NCI-H187 treated with DMSO at 0.1 percent for 48 hours (cell line): ENCODE results near the gene DDX41.
"Not testable (repeated sequence)": the region's sequence is repeated elsewhere in the genome, so short reads cannot be mapped to it uniquely, and the experiment has no call there.

Experiments used
- DNase-seq: peaks from one replicate; lab custom pipeline; 2025; lab: John Stamatoyannopoulos, UW

The DDX41 gene

DNA sequence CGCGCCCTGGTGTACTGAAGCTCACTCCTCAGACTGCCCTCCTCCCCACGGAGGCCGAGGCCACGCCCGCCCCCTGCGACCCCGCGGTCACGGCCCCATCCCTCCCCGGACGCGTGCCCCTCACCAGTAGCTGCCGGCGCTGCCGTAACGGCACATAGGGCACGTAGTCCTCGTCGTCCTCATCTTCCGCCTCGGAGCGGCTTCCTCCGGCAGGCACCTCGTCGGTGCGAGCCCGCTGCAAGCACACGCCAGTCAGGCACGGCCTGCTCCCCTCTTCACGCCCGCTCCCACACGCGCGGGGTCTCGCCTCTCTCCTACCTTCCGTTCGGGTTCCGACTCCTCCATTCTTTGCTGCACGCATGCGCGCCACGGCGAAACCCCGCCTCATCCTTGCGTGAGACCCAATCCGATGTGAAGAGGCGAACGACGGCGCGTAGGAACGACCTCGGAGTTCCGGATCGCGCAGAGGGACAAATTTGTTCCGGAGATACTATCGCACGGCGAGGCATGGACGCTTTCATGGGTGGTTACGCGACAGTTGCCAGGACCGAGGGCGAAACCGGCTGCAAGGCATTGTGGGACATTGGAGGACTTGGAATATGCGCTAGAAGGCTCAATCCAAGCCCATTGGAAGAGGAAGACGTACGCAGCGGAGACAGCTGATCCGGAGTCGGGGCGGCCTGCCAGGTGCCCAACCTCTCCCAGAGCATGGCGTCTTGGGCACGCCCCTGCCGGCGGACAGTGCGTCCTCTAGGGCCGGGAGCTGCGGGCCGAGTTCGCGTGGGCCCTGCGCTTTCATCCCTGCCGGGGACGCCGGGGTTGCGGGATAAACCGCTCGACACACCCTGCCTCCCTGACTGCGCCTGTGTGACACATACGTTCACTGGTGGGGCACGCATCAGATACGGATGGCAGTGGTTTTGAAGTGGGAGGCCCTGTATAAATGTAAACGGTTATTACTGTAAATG, at the start of gene DDX41:
TSS of gene DDX41 (minus strand) at position 361 of the 968 bp plus-strand sequence. CDS start at position 345, 16 bp downstream.
- DNase-seq: peak; percentile 82

DNA sequence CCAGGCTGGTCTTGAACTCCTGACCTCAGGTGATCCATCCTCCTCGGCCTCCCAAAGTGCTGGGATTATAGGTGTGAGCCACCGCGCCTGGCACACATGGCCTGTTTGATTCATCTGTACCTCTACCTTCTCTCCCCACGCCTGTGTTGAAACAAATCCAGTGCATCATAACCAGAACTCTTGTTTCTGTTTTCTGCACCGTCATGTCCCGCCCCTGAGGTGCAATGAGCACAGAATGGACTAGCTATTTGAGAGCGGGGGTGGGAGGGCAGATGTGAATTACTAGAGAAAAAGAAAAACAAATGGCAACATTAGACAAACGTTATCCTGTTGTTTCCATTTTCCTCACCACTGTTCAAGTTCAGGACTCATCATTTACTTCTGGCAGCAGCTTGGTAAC, 48.3 kb upstream of the DDX41 start:
- DNase-seq: no peak

DNA sequence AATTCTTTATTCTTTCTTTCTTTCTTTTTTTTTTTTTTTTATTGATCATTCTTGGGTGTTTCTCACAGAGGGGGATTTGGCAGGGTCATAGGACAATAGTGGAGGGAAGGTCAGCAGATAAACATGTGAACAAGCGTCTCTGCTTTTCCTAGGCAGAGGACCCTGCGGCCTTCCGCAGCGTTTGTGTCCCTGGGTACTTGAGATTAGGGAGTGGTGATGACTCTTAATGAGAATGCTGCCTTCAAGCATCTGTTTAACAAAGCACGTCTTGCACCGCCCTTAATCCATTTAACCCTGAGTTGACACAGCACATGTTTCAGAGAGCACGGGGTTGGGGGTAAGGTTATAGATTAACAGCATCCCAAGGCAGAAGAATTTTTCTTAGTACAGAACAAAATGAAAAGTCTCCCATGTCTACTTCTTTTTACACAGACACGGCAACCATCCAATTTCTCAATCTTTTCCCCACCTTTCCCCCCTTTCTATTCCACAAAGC, 42.7 kb upstream of the DDX41 start:
- DNase-seq: not testable (repeated sequence)

DNA sequence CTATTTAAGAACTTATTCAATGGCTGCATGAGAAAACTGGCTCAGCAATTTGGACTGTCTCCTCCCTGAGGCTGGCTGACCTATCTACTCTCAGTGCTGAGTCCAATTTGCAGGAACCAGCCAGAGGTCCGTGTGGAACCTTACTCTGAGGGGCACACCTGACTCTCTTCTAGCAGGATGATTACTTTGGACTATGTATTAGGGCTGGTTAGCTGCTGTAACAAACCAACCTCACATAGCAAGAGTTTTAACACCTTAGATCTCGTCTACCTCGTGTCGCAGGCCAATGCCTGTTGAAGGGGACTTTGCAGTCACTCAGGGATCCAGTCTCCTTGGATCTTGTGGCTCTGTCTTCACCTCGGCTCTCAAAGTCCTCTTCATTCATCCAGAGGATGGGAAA, 41.0 kb upstream of the DDX41 start:
- no peak for DNase-seq

DNA sequence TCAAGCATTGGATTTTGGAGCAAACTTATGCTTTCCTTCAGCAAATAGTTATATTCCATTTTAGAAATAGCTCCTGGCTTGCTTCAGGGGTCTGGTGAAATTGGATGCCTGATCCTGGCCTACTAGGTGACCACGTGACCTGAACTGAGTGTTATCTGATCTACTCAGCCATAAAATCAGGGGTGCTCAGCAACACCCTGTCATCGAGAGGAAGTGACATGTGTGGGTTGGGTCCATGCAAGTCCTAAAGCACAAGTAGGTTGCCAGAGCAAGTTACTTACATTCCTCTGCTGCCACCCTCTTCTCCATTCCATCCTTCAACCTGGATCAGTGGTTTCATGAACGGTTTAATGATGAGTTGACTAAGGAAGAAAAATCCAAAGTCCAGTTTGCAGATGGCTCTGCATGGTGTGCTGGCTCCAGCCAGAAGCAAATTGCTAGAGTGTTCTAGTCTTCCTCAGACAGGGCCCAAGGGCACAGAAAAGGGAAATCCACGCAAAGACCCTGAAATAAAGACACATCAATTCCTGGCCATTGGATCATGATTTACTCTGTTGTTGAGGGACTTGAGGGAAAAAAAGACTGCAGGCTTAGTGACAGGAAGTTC, 40.4 kb upstream of the DDX41 start:
- no peak for DNase-seq

DNA sequence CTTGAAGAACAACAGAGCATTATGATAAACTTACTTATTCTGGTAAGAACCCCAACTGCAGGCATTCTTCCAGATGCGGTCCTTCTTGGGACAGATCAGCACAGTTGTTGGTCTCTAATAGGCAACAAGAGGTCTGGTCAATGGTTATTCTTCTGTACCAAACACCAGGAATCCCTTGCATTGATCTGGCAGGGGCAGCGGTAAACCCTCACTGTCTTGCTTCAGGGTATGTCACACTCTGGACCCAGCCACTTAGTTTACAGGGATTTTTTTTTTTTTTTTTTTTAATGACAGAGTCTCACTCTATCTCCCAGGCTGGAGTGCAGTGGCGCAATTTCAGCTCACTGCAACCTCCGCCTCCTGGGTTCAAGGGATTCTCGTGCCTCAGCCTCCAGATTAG, 38.9 kb upstream of the DDX41 start:
- DNase-seq: no peak

DNA sequence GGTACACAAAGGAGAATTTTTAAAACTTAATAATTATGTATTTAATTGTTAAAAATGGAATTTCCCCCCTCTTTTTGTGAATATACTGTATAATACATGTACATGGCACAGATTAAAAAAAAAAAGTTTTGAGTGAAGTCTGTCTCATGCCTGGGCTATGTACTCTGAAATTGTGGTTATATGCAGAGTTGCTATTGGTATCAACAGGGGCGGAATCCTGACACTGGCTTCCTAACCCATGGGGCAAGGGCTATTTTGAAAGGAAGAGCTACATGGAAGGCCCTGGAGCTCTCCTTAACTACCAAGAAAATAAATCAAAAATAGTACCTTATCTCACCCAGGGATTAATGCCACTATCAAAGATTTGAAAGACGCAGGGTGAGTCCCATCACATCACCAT, 38.5 kb upstream of the DDX41 start:
- no peak for DNase-seq

DNA sequence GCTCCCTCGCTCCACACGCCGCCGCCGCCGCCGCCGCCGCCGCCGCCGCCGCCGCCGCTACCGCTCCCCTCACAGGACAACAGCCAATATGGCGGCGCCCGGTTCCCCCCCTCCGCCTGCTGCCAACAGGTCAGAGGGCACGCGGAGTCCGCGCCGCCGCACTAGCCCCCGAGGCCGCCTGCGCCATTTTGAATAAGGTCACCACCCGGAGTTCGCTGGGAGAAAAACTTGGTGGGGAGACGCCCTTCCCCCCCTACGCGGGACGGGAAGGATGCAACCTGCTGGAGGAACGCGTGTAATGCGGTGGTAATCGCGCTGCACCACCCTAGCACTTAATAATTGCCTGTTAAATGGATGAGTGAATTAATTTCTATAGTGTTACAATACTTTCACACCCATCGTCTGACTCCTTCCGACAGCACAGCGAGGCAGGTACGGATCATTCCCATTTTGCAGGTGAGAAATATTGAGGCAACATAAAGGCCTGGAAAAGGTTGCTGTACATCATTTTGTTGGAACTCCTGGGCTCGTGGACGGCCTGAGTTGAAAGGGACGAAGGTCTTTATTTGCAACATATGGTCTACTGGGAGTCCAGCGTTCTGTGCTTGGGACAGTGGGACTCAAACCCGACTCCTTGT, 37.8 kb upstream of the DDX41 start, which contains the start of gene FAM193B:
TSS of gene FAM193B (minus strand) at position 90 of the 638 bp plus-strand sequence. CDS start 105 bp downstream, outside the sequence.
- DNase-seq: peak; percentile 8

DNA sequence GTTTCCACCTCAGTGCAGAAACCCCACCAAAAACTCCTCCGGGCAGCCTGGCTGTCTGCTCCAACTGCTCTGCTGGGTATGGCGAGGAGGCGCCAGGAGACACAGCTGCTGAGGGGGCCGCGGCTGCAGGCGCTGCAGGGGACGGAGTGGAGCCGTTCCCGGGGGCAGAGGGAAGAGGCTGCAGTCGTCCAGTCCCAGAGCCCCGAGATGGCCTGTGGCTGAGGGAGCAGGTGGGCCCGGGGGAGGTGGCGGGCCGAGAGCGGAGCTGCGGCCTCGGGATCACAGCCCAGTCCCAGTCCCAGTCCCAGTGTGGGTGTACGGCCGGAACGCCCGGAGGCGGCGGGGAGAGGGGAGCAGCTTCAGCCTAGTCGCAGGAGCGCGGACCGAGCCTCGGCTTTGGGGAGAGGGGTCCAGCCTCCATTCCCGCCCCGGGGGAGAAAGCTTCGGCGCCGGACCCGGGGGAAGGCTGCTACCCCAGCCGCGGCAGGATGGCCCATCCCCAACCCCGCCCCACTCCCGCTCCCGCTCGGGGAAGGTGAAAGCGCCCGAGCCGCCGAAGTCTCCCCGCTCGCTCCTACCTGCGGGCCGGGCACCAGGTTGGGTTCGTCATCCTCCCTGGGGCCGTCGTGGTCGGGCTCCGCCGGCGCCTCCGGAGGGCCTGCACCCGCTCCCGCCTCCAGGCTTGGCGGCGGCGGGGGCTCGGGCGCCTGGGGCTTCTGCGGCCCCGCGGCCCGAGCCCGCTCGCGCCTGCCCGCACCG, 37.1 kb upstream of the DDX41 start:
- no peak for DNase-seq

DNA sequence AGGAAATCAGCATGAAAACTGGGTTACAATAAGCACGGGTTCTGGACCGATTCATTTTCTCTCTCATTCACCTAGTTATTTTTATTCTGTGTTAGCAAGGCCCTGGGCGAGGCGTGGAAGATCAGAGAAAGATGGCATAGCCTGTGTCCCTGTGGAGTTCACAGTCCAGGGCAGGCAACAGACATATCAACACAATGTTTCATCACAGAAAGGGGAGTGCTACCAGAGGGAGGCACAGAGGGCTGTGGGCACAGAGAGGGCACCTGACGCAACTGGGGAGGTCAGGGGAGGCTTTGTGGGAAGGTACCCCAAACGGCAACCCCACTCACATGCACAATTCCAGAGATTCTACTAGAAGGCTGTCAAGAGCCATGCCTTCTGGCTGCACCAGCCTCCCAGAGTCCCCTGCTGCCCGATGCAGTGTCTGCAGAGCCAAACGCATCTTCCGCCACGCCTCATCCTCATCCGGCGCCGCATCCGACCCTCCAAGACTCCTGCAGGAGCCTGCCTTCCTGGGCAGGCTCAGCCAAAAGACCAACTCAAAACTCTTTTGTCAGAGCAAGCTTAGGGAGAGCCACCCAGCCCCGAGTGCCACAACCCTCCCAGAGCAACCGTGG, 36.2 kb upstream of the DDX41 start:
- DNase-seq: no peak

DNA sequence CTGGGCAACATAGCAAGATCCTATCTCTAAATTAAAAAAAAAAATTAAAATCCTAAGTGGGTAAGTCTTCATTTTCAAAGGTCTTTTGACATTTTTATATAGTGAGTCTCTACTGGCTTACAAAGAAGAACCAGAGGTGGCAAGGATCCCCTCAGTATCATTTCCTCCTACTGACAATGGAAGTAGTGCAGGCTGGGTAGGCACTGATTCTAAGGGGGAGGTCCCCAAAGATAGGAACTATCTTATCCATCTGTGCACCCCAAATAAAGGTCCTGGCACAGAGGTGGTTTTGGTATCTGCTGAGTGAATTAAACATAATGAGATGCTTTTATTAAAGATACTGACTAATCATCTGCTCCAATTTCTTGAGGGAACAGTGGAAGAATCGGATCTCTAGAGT, 33.4 kb upstream of the DDX41 start:
- DNase-seq: no peak

DNA sequence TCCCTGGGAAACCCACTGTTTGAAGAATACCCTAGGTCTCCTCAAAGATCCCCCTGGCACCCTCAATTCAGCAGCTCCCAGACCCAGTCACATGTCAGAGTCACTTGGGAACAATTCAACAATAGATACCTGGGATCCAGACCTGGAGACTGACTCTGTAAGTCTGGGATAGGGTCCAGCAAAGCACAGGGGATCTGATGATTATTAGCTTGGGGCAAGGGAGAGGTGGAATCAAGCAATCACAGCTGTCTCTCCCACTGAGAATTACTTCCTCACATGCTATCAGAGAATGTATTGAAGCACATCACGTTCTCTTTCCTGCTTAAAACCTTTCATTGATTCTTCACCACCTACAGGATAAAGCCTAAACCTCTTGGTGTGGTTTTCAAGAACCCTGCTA, 31.7 kb upstream of the DDX41 start:
- no peak for DNase-seq

DNA sequence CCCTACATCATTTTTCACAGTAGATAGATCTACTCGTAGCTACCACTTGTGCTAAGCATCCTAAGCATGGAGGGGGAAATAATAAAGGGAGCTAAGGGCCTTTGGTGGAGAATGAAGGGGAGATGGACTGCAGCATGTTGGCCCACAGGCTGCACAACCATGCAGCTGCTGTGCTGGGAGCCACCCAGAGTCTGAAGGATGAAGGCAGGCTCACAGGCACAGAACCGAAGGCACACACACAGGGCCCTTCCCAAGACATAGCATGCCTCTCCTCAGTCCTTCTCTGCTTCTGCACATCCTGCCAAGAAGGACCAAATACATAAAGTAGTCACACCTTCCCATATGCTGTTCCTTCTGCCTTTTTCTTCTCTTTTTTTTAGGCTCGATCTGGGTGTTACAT, 31.0 kb upstream of the DDX41 start:
- DNase-seq: no peak

DNA sequence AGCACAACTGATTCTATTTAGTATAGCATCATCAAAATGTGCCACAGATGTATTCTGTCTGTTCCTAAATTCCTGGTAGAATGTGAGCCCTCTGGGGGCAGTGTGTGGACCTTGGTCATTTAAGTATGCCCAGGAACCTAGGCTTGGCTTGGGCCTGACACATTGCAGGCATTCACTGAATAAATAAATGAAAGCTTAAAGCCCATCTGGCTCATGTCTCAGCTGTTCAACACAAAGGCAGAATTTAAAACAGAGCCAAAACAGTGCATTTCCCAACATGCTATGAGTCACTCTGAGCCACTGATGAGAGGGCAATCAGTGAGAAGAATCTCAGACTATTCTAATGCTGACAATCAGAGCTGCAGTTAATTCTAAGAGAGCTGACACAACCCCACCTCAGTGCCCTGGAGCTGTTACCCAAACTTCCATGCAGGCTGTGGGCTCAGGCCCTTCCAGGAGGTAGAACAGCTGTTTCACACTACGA, 29.5 kb upstream of the DDX41 start:
- DNase-seq: no peak

DNA sequence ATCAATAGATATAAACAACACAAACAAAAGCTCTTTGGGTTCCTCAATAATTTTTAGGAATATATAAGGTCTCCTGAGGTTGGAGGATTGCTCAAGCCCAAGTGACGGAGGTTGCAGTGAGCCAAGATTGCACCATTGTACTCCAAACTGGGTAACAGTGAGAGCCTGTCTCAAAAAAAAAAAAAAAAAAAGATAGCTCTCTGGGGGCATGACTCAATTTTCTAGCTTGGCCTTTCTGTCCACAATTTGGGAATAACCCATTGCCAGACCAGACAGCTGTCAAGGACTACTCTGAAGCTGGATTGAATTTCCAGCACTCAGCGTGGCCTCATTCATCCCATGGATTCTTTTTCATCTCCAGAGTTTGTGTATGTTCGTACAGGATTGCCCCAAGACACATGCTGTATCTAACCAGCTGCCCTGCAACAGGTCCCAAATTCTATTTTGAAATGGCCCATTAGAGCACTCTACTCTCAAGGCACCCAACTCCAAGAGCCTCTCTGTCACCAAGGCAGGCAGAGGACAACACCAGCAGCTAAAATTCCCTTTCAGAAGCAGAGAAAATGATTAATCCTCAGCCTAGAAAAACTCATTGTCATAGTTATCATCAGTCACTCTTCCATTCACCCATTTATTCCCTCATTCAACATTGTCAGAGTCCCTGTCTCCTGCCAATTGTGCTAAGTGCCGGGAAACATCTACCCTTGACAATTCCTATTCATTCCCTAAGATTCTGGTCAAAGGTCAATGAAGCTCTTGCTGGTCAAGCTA, 28.9 kb upstream of the DDX41 start:
- no peak for DNase-seq

DNA sequence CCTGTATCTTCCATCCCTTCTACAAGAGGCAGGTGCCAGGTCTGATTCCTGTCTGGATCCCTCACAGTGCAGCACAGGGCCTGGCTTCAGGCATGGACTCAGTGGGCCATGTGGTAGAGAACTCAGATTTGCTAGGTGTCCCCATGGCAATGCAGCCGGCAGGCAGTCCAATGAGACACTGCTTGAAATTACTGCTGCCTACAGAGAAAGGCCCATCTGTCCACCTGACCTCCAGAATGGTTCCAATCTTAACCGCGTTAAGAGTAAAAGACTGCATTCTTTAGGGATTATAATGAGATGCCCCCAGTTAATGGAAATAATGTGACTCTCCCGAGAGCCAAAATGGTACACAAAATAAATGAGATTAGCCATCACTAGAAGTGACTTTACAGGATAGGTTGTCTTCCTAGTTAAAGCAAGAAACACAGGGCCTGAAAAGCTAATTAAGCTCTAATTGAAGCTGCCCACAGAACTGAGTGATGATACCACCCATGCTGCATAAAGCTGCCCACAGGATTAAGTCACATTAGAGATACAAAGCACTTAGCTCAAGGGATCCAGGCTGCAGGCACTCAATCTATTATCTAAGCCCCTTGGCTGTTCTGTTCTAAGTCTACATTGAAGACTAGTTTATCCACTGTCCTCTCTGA, 26.2 kb upstream of the DDX41 start:
- DNase-seq: no peak

DNA sequence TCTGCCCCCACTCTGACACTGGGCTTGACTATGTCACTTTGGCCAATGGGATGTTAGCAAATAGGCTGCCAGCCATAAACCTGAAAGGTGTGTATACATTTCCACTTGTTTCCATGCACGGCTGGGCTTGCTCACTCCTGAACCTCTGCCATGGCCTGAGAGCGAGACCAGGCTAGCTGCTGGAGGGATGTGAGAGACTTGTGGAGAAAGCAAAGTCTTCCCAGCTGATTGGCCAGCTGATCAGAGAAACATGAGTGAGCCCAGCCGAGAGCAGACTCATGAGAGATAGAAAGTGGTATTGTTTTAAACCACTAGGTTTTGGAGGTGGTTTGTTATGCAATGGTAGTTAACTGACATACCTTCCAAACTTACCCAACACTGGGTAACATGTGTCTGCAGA, 23.7 kb upstream of the DDX41 start:
- no peak for DNase-seq

DNA sequence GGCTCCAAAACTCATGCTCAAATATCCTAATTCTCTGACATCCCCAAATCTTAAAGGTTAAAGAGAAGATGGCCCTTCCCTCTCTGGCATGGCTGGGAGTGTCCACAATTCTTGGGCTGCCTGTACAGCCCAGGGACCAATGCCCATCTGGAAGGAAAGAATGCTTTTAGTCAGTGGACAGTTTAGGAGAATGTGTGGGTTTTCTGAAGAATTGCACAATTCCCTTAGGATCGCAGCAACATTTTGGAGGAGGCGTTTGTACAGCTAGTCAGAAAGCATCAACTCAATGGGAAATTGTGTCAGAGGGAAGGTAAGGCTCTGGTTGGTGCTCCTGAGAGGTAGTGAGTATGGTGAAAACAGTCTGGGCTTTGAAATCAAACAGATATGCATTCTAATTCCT, 22.6 kb upstream of the DDX41 start:
- DNase-seq: no peak

DNA sequence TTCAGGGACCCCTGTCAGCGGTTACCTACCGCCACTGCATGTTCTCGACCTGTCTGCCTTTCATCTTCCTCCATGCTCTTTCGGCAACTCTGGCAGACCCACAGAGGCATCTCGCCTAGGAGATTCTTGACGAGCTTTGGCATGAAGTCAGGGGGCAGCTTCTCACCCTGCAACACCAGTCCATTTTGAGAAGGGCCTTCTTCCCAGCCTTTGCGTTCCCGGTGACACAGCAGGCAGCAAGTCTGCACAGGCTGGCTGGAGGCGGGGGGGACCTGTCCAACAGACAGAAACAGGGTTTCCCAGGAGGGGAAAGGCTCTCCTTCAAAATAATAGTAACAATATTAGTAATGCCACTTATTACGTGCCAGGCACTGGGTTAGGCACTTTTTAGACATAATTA, 22.1 kb upstream of the DDX41 start:
- DNase-seq: no peak
